GM12878 (cell line): ENCODE results near the gene LINGO1. TPM values are rescaled to one million over a fixed set of nuclear protein-coding genes. Genes with fewer than 3 reads are reported as not detected.

Experiments used
- ATAC-seq: fragments of 200-7000 bp; cut with Tn5 transposase; 3 replicates; pipeline ENCODE4 v1.9.1; 2020; ENCODE audit warnings: mild to moderate bottlenecking, moderate library complexity
- BruUV-seq: library from RNA; stranded (reverse); fragments of 400-500 nt; replicated peaks from 2 replicates; lab custom pipeline; 2021; lab: Mats Ljungman, UMichigan
- CTCF ChIA-PET: fragments of 300-600 bp; sonication (Branson Sonifier 250); formaldehyde crosslinking; extraction: SDS; loops from one replicate; lab custom pipeline; 2021; ENCODE audit warnings: inconsistent platforms; lab: Yijun Ruan, JAX
- POLR2A ChIA-PET: fragments of 350-600 bp; formaldehyde crosslinking; extraction: SDS; loops from one replicate; lab custom pipeline; 2021; ENCODE audit warnings: inconsistent platforms; lab: Charles Lee
- RAD21 ChIA-PET: fragments of 300-600 bp; sonication (Branson Sonifier 250); formaldehyde crosslinking; loops from one replicate; lab custom pipeline; 2023; ENCODE audit warnings: antibody characterized with exemption; ENCODE audit not compliant: unreplicated experiment; lab: Charles Lee
- SMC1A ChIA-PET: fragments of 300-600 bp; sonication (Branson Sonifier 250); formaldehyde crosslinking; loops from one replicate; lab custom pipeline; 2023; ENCODE audit not compliant: unreplicated experiment, uncharacterized antibody; lab: Charles Lee
- DNase-seq: peaks from one replicate; pipeline ENCODE4 v3.0.0-alpha.2; 2011; ENCODE audit warnings: low read depth, low spot score
- FAIRE-seq: peaks from 3 replicates; lab custom pipeline; 2011; peaks lifted over from hg19 to GRCh38; lab: Jason Lieb, UNC
- H2AFZ ChIP-seq: 2 replicates; pipeline ENCODE4 v1.6.0; 2011; ENCODE audit warnings: low read depth, low read length, control low read depth; ENCODE audit not compliant: control insufficient read depth
- H3K27ac ChIP-seq: 2 replicates; pipeline ENCODE4 v1.5.1; 2011; ENCODE audit warnings: control low read depth; ENCODE audit not compliant: control insufficient read depth, insufficient read depth
- H3K27me3 ChIP-seq, 2 experiments: replicated peaks in 1 of 2; 2 replicates each; pipeline versions ENCODE4 v1.6.0 to v1.6.1; 2011; ENCODE audit warnings: low read length in 1 of 2; ENCODE audit not compliant: control insufficient read depth in 2 of 2, insufficient read depth in 2 of 2
- H3K36me3 ChIP-seq, 2 experiments: 2 replicates each; pipeline ENCODE4 v1.5.1; 2011; ENCODE audit warnings: low read length in 1 of 2; ENCODE audit not compliant: control insufficient read depth in 2 of 2, insufficient read depth in 2 of 2
- H3K4me1 ChIP-seq: 2 replicates; pipeline ENCODE4 v1.6.1; 2011; ENCODE audit warnings: mild to moderate bottlenecking, low read length, moderate library complexity, mixed read lengths; ENCODE audit not compliant: control insufficient read depth, insufficient read depth
- H3K4me2 ChIP-seq: 2 replicates; pipeline ENCODE4 v1.6.0; 2011; ENCODE audit warnings: control low read depth; ENCODE audit not compliant: control insufficient read depth, insufficient read depth
- H3K4me3 ChIP-seq: fragments of 200-600 bp; sonication (generic); 2 replicates; pipeline ENCODE4 v1.5.1; 2016
- H3K79me2 ChIP-seq: 2 replicates; pipeline ENCODE4 v1.6.0; 2011; ENCODE audit warnings: low read length; ENCODE audit not compliant: control insufficient read depth, insufficient read depth
- H3K9ac ChIP-seq: 2 replicates; pipeline ENCODE4 v1.8.0; 2011; ENCODE audit warnings: low read length, control low read depth, mixed read lengths; ENCODE audit not compliant: control insufficient read depth, insufficient read depth
- H3K9me3 ChIP-seq: replicated peaks from 3 replicates; pipeline ENCODE4 v1.5.1; 2011; ENCODE audit warnings: mild to moderate bottlenecking, low read length; ENCODE audit not compliant: control insufficient read depth, insufficient read depth
- H4K20me1 ChIP-seq: 2 replicates; pipeline ENCODE4 v1.6.0; 2011; ENCODE audit not compliant: control insufficient read depth, insufficient read depth
- BCL3 ChIP-seq: IDR thresholded peaks from 2 replicates; pipeline ENCODE4 v1.6.1; 2011; ENCODE audit warnings: borderline replicate concordance, low read depth, mild to moderate bottlenecking, moderate library complexity, low read length; ENCODE audit not compliant: insufficient read depth, poor library complexity, severe bottlenecking
- CBFB ChIP-seq: IDR thresholded peaks from 2 replicates; pipeline ENCODE4 v1.6.1; 2016; ENCODE audit warnings: antibody characterized with exemption, low read depth
- EED ChIP-seq: sonication (generic); IDR thresholded peaks from 2 replicates; pipeline ENCODE4 v1.6.1; 2016; ENCODE audit warnings: antibody characterized with exemption, low read depth
- HSF1 ChIP-seq: fragments of 150-350 bp; IDR thresholded peaks from 2 replicates; pipeline ENCODE4 v1.6.1; 2014; ENCODE audit warnings: mild to moderate bottlenecking, low read depth, low read length
- IRF3 ChIP-seq: fragments of 450-650 bp; IDR thresholded peaks from 2 replicates; pipeline ENCODE4 v1.6.1; 2014; ENCODE audit warnings: mild to moderate bottlenecking
- KDM1A ChIP-seq: fragments of 200-600 bp; sonication (generic); IDR thresholded peaks from 2 replicates; pipeline ENCODE4 v1.6.1; 2016; ENCODE audit warnings: borderline replicate concordance
- NBN ChIP-seq: fragments of 450-650 bp; IDR thresholded peaks from 2 replicates; pipeline ENCODE4 v1.6.1; 2016
- PAX8 ChIP-seq: fragments of 450-650 bp; IDR thresholded peaks from 2 replicates; pipeline ENCODE4 v1.6.1; 2017; ENCODE audit warnings: mild to moderate bottlenecking, moderate library complexity
- PBX3 ChIP-seq: IDR thresholded peaks from 2 replicates; pipeline ENCODE4 v1.6.1; 2011; ENCODE audit warnings: mild to moderate bottlenecking, low read depth, low read length, moderate library complexity; ENCODE audit not compliant: insufficient replicate concordance
- REST ChIP-seq: IDR thresholded peaks from 2 replicates; pipeline ENCODE4 v1.6.1; 2012; ENCODE audit warnings: mild to moderate bottlenecking, low read depth, low read length
- SMAD1 ChIP-seq: fragments of 450-650 bp; IDR thresholded peaks from 2 replicates; pipeline ENCODE4 v1.6.1; 2018; ENCODE audit warnings: mild to moderate bottlenecking, low read depth; ENCODE audit not compliant: partially characterized antibody
- SMARCA5 ChIP-seq: fragments of 450-650 bp; IDR thresholded peaks from 2 replicates; pipeline ENCODE4 v1.6.1; 2017; ENCODE audit warnings: mild to moderate bottlenecking
- SUPT20H ChIP-seq: IDR thresholded peaks from 2 replicates; pipeline ENCODE4 v1.6.1; 2011; ENCODE audit warnings: low read depth, mild to moderate bottlenecking, low read length, moderate library complexity, borderline replicate concordance; ENCODE audit not compliant: control insufficient read depth
- ZNF384 ChIP-seq: IDR thresholded peaks from 2 replicates; pipeline ENCODE4 v1.6.1; 2012; ENCODE audit warnings: low read depth, mild to moderate bottlenecking, low read length, improper control_type of control experiment, borderline replicate concordance
- WGBS: methylation state at CpG from one replicate; pipeline ENCODE4 v1.1.6; 2016; ENCODE audit warnings: low lambda C conversion rate; ENCODE audit not compliant: insufficient replicate concordance, insufficient coverage; ENCODE audit errors: missing lambda C conversion rate; 5-methylcytosine and 5-hydroxymethylcytosine counted together
- in situ Hi-C: fragments of 300-500 bp; cut with MboI; formaldehyde crosslinking; loops from 9 replicates; pipeline ENCODE4 v1.14.3; 2018; ENCODE audit warnings: mixed read lengths
- intact Hi-C: fragments of 100-400 bp; cut with micrococcal nuclease; formaldehyde crosslinking; loops from one replicate; pipeline ENCODE4 v1.14.2; 2022; ENCODE audit not compliant: unreplicated experiment
- polyA plus RNA-seq, 11 experiments: library from polyadenylated mRNA; depleted of rRNA in 4 of 11; unstranded in 6 of 11; stranded (reverse) in 5 of 11; fragments of >200 nt; fragmentation: Nextera tagmentation in 4 of 11; fragmentation: Illumina TruSeq in 1 of 11; extraction: Ambion mirVana in 4 of 11; extraction: Trizol in 1 of 11; gene quantifications; 1 replicate in 1 of 11; 2 replicates in 10 of 11; pipeline versions ENCODE4 v1.2.1 to v1.2.3, GENCODE V29; 2011 to 2016; ENCODE audit warnings: inconsistent platforms in 2 of 11, missing spikeins in 2 of 11, low read depth in 1 of 11
- total RNA-seq, 4 experiments: library from RNA; depleted of rRNA in 3 of 4; stranded (reverse); fragments of >200 nt in 3 of 4; fragmentation: Illumina TruSeq in 1 of 4; extraction: Trizol in 1 of 4; gene quantifications; 2 replicates each; pipeline versions ENCODE4 v1.2.1 to v1.2.3, GENCODE V29; 2013 to 2021

LINGO1 gene
- total and polyA plus RNA-seq, 10 of the 15 experiments (the other 5 are each of a cell fraction or from before 2014, with no cell fraction given), result 0.04 to 3.9 (median 0.17) TPM; not detected in 6

GRCh38 chr15:77572186-77572585 lies 60.5 kb downstream of the LINGO1 start (continued):
- TF ChIP-seq SUPT20H, result no peak
- no peak for TF ChIP-seq BCL3

- POLR2A ChIA-PET, result no interaction called here
- H3K27me3 ChIP-seq, result no peaks in the 10 kb centered on the region; a peak in 2 of 4 replicates
- H2AFZ ChIP-seq, result no peak overlapping the region
- CTCF ChIA-PET, result no interaction called here
- H3K9ac ChIP-seq, result no peak overlapping the region
- SMC1A ChIA-PET, result no interaction called here
- 66% methylated on average over 15 of the region's 15 CpGs for WGBS
- intact Hi-C loops, result no loop called here
- H3K36me3 ChIP-seq, result no peaks in the 10 kb centered on the region
- H3K4me1 ChIP-seq, result no peaks in the 10 kb centered on the region; the same call in 1 of the 2 replicates
- H3K4me3 ChIP-seq, result no peak overlapping the region
- no peaks in the 10 kb centered on the region for H3K79me2 ChIP-seq
- RAD21 ChIA-PET, result no interaction called here
- H3K4me2 ChIP-seq, result no peak overlapping the region
- in situ Hi-C loops, result no loop called here
- DNase-seq (no peak), FAIRE-seq (no peak), ATAC-seq (no peak)
- no peaks in the 10 kb centered on the region for H4K20me1 ChIP-seq
- no TSS peak for BruUV-seq
- no peaks in the 10 kb centered on the region; the same call in 2 of the 3 replicates for H3K9me3 ChIP-seq
- H3K27ac ChIP-seq, result no peak overlapping the region
- TF ChIP-seq SMARCA5 (no peak), IRF3 (no peak), ZNF384 (no peak), KDM1A (no peak), NBN (no peak), CBFB (no peak), EED (no peak), HSF1 (no peak), SMAD1 (no peak), PAX8 (no peak), PBX3 (no peak), REST (no peak)
Measured at GRCh38 chr15:77571741-77572140, 61.0 kb downstream of the LINGO1 start.
